ENCODE measurements around the gene PKP1.
"Not testable (repeated sequence)": the region's sequence is repeated elsewhere in the genome, so short reads cannot be mapped to it uniquely, and the experiment has no call there.

Gene PKP1, protein sequence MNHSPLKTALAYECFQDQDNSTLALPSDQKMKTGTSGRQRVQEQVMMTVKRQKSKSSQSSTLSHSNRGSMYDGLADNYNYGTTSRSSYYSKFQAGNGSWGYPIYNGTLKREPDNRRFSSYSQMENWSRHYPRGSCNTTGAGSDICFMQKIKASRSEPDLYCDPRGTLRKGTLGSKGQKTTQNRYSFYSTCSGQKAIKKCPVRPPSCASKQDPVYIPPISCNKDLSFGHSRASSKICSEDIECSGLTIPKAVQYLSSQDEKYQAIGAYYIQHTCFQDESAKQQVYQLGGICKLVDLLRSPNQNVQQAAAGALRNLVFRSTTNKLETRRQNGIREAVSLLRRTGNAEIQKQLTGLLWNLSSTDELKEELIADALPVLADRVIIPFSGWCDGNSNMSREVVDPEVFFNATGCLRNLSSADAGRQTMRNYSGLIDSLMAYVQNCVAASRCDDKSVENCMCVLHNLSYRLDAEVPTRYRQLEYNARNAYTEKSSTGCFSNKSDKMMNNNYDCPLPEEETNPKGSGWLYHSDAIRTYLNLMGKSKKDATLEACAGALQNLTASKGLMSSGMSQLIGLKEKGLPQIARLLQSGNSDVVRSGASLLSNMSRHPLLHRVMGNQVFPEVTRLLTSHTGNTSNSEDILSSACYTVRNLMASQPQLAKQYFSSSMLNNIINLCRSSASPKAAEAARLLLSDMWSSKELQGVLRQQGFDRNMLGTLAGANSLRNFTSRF

DNA sequence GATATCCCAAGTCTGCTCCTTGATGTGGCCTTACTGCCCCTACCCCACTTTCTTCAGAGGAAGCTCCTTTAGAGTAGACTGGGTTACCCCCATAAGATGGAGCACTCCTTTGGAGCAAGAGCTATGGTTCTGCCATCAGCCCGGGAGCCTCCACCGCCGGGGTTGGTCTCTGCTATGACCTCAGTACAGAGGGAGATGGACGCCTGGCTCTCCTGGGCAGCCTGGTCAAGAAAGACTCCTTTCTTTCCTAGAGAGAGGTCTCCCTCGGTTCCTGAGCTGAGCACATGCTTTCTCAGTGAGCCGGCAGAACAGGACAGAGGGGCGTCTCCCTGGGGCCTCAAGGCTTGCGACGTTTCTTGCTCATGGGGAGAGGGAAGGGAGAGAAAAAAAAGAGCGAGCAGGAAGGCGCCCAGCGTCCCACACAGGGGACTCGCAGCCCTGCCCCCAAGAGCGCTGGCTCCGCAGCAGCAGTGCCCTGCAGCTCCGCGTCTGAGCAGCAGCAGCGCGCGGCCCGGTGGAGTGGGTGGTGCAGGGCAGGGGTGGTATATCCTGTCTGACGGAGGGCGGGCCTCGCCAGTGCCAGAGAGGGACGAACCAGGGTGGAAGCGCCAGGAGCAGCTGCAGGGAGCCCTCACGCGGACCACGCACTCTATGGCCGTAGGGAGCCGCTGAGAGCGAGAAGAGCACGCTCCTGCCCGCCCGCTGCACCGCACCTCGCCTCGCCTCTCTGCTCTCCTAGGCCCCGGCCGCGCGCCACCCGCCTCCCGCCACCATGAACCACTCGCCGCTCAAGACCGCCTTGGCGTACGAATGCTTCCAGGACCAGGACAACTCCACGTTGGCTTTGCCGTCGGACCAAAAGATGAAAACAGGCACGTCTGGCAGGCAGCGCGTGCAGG is at the start of gene PKP1:
Gene PKP1, plus strand, starts transcription at position 576 of the 899 bp plus-strand sequence. Its CDS starts 197 bp downstream, at position 773.
- DNase-seq: peak; percentile 19

DNA sequence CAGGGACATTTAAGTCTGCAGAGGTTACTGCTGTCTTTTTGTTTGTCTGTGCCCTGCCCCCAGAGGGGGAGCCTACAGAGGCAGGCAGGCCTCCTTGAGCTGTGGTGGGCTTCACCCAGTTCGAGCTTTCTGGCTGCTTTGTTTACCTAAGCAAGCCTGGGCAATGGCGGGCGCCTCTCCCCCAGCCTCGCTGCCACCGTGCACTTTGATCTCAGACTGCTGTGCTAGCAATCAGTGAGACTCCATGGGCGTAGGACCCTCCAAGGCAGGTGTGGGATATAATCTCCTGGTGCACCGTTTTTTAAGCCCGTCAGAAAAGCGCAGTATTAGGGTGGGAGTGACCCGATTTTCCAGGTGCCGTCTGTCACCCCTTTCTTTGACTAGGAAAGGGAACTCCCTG is 43.7 kb upstream of the PKP1 start:
- DNase-seq: not testable (repeated sequence)

DNA sequence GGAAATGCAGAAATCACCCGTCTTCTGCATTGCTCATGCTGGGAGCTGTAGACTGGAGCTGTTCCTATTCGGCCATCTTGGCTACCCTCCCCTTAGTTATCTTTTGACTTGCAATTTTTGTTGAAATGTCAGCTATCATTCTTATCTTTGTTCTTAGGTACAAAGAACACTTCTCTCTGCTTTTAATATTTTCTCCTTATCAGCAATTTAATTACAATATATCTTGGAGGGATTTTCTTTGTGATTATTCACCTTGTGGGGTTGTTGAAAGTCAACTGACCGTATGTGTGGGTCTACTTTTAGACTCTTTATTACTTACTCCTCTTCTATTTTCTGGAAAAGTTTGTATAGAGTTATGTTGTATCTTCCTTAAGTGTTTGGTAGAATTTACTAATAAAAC is 43.1 kb upstream of the PKP1 start:
- no peak for DNase-seq

DNA sequence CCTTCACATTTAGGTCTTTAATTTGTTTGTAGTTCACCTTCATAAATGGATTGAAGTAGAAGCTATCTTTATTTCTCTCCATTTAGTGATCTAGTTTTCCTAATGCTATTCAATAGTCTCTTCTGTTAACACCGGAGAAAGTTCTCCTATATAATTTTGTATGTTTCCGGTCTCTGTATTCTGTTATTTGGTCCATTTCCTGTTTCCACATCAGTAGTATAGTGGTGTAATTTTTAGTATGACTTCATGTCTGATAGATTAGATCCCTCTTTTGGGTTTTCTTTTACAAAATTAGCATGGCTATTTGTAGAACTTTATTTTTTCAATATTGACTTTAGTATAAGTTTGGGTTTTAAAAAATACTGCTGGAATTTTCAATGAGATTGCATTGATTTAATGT is 41.6 kb upstream of the PKP1 start:
- no peak for DNase-seq

DNA sequence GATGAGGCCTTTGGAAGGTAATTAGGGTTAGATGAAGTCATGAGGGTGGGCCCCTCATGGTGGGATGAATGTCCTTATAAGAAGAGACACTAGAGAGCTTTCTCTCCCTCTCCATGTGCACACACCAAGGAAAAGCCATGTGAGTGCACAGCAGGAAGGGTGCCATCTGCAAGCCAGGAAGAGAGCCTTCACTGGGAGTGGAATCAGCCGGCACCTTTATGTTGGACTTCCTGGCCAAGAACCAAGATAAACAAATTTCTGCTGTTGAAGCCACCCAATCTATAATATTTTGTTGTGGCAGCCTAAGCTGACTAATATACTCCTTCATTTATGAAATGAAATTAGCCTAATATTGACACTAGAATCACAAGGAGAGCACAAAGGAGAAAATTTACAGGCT is 38.2 kb upstream of the PKP1 start:
- no peak for DNase-seq

DNA sequence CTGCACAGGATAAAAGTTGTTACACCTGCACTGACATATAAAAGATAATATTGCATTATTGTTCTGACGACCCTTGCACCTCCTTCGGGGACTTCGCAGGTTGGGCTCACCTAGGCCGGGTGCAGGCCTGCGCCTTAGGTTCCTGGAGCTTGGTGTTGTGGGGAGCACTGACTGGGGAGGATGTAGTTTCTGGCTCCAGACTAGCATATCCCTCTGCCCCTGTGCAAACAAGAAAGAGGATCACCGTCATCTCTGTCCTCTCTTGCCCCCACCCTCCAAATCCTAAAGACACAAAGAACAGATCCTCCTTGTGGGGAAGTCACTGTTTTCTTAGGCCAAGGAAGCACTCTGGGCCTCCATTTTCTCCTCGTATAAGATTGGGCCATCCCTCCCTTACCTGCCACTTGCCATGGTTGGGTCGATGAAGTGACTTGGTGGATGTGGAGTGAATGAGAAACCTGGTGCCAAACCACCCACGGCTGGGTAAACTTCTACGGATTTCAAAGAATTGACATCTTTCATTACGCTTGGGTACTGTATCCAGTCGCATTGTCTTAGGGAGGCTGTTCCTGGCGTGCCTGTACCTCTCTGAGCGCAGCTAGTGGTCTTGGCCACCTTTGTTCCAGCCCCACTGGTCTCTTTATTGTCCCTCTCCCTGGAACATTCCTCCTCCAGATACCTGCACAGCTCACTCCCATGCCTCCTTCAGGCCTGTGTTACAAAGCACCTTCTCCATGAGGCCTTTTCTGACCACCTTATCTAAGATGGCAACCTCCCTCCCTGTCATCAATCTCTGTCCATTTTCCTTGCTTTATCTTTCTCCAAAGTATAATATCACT is 34.4 kb upstream of the PKP1 start:
- DNase-seq: no peak

DNA sequence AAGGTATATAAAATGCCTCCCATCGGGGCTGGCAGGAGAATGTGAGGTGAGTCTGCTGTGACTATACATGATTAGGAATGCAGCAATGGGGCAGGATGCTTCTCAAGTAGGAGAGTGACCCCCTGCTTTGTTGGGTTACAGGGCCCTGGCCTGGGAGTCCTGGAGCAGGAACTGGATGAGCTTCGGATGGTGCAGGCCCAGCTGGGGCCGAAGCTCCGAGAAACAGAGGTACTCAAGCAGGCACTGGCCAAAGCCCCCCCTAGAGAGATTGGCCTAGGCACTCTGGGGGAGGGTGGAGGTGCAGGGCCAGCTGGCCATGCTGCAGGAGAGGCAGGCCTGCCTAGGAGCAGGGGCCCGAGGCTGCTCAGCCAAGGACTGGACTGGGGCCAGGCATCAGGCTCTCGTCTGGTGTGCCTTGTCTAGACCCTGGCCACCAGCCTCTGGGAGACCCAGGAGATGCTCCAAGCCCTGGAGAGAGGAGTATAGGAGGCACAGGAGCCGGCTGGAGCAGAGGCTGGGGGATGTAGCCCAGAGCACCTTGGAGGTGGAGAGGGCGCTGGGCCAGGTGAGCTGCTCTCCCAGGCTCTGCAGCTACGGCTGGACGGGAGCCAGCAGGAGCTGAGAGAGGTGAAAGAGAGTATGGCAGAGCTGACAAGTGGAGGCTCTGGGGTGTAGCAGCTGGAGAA is 32.8 kb upstream of the PKP1 start:
- no peak for DNase-seq

DNA sequence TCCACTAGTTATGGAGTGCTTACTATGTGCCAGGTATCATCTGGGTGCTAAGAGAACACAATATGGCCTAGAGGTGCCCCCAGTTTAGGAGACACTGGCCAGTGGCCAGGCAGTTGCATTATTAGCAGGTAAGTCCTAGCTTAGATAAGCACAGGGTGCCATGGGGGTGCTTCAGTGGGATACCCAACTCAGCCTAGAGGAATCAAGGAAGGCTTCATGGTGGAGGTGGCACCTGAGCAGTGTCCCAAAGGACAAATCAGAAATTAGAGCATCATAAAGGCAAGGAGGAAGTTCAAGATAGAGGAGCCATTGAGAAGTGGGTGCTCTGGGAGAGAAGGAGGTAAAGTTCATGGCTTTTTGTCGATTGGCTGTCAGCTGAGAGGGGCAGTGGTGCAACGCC is 31.9 kb upstream of the PKP1 start:
- no peak for DNase-seq

DNA sequence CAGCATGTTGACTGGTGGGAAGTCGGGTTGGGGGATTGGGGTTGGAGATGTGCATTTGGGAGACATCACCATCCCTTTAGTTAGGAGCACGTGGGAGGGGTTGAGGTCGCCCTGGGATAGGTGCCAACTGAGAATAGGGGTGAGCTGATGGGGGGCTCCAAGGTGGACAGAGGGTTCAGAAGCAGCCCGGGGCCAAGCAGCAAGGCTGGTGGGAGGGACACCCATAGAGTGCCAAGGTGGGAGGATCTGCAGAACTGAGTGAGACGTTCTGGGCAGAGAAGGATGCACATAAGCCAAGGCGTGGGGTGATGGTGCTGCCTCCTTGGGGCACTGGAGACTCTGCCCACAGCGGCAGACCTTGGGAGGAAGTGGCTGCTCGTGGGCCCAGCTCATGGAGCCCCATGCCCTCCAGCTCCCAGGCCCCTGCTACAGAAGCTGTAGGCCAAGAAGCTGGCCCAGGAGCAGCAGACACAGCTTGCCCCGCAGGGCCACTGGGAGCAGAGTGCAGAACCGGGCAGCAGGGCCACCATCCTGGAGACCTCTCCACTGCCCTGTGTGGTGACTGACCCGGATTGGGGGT is 31.4 kb upstream of the PKP1 start:
- no peak for DNase-seq

DNA sequence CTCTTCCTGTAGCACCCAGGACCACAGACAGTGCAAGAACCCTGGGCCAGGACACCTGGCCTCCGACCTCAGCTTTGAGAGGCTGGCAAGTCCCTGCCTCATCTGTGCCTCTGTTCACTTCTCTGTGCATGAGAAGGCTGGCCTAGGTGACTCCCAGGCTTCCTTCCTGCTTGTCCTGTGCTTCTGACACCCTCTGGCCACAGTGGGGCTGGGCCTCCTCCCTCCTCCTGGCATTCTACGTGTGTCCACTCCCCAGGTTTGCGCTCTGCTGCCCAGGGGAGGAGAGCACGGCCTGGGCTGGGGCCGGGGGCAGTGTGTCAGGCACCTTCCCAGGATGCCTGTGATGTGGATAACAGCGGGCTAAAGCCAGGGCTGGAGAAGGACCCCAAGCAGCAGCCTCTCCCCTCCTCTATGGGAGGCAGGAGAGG is 30.3 kb upstream of the PKP1 start:
- DNase-seq: no peak

DNA sequence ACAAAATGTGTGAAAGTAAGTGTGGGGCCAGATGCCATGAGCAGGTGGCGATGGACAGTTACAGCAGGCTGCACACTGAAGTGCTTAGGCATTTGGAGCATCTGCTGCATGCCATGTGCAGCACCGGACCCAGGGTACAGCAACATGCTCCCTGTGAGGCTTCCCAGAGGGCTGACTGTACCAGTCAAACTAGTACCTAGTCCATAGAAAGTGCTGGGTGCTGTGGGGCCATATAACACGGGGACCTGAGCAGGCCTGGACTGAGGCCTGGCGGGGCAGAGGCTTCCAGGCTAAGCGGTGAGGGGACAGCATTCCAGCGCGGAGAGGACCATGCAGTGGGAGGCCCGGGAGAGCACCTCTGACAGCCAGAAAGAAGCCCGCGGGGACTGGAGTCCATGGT is 29.9 kb upstream of the PKP1 start:
- DNase-seq: no peak

DNA sequence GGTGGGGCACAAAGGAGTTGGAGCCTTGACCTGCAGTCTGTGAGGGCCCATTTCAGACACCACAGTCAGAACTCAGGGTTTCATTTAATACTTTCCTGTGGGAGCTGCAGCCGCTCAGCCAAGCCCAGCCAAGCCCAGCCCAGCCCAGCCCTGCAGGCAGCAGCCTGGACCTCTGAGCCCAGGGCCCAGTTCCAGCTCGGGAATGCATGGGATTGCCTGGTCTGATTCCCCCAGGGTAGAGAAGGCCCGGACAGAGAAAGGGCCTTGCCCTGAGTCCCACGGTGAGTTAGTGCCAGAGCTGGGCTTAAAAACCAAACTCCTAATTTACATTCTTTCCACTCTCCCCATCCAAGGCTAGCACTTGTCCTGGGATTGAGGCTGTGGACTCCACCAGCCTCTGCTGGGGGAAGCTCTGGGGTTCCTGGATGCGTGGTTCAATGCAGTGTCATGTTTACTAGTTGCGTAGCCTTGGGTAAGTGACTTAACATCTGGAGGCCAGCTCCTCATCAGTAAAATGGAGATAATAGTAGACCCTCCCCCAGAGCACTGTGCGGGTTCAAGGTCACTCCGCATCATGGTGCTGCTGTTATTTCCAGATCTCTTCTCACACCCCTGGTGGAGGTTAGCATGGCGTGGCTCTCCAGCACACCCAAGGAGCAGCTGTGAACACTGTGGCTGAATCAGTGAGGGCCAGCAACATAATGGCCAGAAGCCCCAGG is 29.2 kb upstream of the PKP1 start:
- no peak for DNase-seq

DNA sequence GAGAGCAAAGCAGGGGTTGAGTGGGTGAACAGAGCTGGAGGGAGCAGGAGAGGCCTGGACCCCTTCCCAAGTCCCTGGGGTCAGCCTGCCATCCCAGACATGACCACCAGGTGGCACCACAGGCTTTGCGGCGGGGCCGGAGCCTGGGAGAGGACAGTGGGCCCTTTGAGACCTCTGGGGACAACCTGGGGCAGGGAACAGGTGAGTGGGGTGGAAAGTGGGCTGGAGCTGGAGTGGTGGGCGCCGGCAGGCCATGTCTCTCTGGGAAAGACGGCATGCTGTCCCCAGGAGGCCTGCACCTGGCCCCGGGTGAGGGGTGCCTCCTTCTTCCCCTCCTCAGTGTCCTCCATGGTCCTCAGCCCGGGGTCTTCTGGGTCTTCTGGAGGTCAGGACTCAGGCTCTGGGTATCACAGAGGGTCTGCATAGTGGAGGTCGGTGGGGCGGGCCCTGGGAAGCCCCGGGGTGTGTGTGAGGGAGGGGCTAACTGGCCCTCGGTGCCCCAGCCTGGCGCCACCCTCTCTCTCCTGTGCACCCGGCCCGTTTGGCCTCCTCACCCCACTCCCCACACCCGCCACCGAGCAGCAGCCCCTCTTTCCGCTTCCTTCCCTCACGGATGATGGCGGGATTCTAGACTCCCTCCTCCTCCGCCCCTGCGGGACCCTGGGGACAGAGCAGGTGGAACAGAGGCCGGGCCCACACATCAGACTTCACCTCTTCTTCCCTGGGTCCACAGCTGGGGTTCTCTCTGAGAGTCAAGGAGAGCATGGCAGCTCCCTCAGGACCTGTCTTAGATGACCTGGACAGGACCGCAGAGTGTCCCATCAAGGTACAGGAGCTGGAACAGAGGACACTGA is 28.5 kb upstream of the PKP1 start:
- peak; percentile 63 for DNase-seq

DNA sequence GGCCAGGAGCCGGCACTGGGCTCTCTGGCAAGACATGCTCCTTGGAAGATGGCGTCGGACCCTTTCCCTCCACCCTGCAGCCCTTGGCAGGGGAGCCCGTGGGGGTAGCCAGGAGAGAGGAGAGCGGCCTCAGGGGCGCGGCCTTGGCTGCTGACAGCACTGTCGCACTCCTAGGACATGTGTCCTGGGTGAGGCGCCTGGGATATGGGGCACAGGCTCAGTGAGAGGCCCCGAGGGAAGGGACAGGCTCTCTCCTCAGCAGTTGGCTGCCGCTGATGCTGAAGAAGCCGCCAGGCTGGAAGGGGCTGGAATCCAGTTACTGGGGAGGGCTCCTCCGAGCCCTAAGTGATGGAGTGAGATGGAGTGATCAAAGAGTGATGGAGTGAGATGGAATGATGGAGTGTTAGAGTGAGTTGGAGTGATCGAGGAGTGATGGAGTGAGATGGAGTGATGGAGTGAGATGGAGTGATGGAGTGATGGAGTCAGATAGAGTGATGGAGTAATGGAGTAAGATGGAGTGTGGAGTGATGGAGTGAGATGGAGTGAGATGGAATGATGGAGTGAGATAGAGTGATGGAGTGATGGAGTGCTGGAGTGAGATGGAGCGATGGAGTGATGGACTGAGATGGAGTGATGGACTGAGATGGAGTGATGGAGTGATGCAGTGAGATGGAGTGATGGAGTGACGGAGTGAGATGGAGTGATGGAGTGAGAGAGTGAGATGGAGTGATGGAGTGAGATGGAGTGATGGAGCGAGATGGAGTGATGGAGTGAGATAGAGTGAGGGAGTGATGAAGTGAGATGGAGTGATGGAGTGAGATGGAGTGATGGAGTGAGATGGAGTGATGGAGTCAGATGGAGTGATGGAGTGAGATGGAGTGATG is 27.6 kb upstream of the PKP1 start:
- DNase-seq: no peak

DNA sequence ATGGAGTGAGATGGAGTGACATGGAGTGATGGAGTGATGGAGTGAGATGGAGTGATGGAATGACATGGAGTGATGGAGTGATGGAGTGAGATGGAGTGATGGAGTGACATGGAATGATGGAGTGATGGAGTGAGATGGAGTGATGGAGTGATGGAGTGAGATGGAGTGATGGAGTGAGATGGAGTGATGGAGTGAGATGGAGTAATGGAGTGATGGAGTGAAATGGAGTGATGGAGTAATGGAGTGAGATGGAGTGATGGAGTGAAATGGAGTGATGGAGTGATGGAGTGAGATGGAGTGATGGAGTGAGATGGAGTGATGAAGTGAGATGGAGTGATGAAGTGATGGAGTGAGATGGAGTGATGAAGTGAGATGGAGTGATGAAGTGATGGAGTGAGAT is 25.2 kb upstream of the PKP1 start:
- not testable (repeated sequence) for DNase-seq

DNA sequence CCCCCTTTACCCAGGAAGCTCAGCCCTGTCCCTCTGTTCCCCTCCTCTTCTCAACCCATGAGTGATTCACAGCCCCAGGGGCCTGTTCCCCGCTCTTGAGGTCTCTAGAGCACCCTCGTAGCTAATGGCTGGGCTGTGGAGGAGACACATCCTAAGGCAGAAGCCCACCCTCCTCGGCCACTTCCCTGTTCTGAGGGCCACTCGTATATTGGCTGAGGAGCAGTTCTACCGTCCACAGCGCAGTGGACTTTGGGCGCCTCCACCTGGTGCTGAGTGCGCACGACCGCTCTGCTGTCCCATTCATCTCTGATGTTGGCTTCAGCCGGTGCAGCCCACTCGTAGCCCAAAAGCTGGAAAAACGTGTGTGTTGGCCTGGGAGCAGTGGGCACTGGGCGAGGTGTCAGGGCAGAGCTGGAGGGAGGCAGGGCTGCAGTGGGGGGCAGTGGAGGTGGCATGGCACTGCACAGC is 24.5 kb upstream of the PKP1 start:
- DNase-seq: no peak

DNA sequence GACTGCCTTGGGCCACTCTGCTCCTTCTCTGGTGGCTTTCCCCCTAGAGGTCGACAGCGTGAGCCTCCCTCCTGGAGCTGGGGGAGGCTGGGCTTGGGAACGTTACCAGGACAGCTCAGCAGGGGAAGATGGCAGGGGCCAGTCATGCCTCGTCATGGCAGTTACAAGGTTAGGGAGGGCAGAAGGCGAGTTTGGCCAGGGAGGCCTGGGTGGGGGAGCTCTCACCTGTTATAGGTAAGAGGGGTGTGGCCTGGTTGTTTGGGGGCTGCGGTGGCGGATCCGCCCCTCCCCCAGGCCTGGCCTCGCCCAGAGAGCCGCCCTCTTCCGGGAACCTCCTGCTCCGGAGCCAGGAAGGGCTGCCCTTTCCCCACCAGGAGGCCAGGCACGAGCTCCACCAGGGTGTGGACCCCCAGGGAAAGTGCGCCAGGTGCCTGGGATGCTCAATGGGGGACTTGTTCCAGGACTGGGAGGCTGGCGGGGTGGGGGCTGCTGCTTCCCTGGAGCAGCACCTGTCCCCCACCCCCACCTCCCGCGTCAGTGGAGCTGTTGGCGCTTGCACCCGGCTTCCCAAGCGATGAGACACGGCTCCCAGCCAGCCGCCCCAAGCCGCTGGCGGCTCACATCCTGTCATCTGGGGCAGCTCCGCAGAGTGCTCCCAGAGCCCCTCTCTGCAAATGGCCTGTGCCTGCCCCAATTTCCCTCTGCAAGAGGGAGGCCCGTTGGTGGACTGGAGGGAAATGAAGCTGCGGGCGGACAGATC is 23.6 kb upstream of the PKP1 start:
- DNase-seq: no peak

DNA sequence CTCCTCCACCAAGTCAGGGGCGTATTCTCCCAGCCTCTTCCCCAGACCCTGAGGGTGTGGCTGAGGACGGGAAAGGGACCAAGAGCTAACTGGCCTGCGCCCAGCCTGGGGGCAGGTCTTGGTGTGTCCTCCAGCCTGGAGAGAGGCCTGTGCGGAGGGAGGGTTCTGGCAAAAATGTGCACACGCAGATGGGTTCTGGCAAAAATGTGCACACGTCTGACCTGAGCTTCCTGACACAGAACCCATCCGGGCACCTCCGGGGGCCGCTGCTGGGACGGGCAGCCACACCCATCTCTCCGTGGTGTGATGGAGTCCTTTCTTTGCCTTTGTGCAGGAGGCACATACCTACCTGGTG is 23.1 kb upstream of the PKP1 start:
- DNase-seq: no peak

All from activated gamma-delta T cell treated with Interleukin-2 at 50 U/mL for 16 hours (primary cell).